ENCODE measurements around the gene LRRC3C.

GRCh38 chr17:39927101-39927928 is at the start of gene LRRC3C, which contains the start of gene ORMDL3:
- TF ChIP-seq CTCF (IDR thresholded peaks at IDR 0.05) (no peak), POLR2A (IDR thresholded peaks at IDR 0.05) (peak in 1 of 2 donors; percentile 40), POLR2AphosphoS5 (IDR thresholded peaks at IDR 0.05; ENCODE audit: insufficient read depth in 1 of 2, low read depth in 1 of 2) (peak; percentile 94 to 98)

Measured in vagina (tissue), 2 donors.